ENCODE measurements around the gene EYS. TPM values are rescaled to one million over a fixed set of nuclear protein-coding genes. Genes with fewer than 3 reads are reported as not detected.

Gene EYS
- total and polyA plus RNA-seq, 2 of the 13 experiments (the other 11 are each of a cell fraction or from before 2014, with no cell fraction given): 0.04 to 0.07 TPM

- H3K27ac ChIP-seq (ENCODE audit: extremely low read length, insufficient read depth, low read length): no peak overlapping the region
Observed at GRCh38 chr6:64213697-64214096, 1493.3 kb downstream of the EYS start.

More at GRCh38 chr6:64213697-64214096, 1493.3 kb downstream of the EYS start:
- H3K4me1 ChIP-seq (ENCODE audit: insufficient read depth, low read length): no peaks in the 10 kb centered on the region
- intact Hi-C loops (cut with micrococcal nuclease; ENCODE audit: unreplicated experiment): no loop called here
- no peaks in the 10 kb centered on the region for H3K79me2 ChIP-seq (ENCODE audit: insufficient read depth, low read length)
- no peak overlapping the region for H3K9ac ChIP-seq (ENCODE audit: insufficient read depth, low read depth, low read length)
- no peaks in the 10 kb centered on the region for H3K9me3 ChIP-seq (ENCODE audit: low read length)
- ChIA-PET POLR2A (no interaction called here), CTCF (ENCODE audit: low intra/inter-chr PET ratio, low total read pairs) (no interaction called here)
- no peak for ATAC-seq
- no peak for TF ChIP-seq ZSCAN31 (CRISPR knock-in tag; IDR thresholded peaks at IDR 0.05; ENCODE audit: low read depth)
- no peak for TF ChIP-seq RXRB (CRISPR knock-in tag; IDR thresholded peaks at IDR 0.05; ENCODE audit: borderline replicate concordance)
- no peak for TF ChIP-seq AGO1 (IDR thresholded peaks at IDR 0.05; ENCODE audit: low read depth, low read length, poor library complexity, severe bottlenecking)
- TF ChIP-seq CREB1 (IDR thresholded peaks at IDR 0.05): no peak
- no peak for TF ChIP-seq CREB1 (CRISPR knock-in tag; IDR thresholded peaks at IDR 0.05)
- TF ChIP-seq MXD3 (CRISPR knock-in tag; IDR thresholded peaks at IDR 0.05): no peak
- no peak for TF ChIP-seq ZFP36L2 (CRISPR knock-in tag; IDR thresholded peaks at IDR 0.05)
- TF ChIP-seq ZNF275 (CRISPR knock-in tag; IDR thresholded peaks at IDR 0.05; ENCODE audit: borderline replicate concordance): no peak
- TF ChIP-seq MEIS1 (CRISPR knock-in tag; IDR thresholded peaks at IDR 0.05; ENCODE audit: borderline replicate concordance): no peak
- TF ChIP-seq ZNF407 (CRISPR knock-in tag; IDR thresholded peaks at IDR 0.05; ENCODE audit: not compliant biosample characterization): no peak
- TF ChIP-seq NR3C1 (CRISPR knock-in tag; IDR thresholded peaks at IDR 0.05): no peak
- H3K27me3 ChIP-seq (ENCODE audit: control insufficient read depth in 1 of 2, insufficient read depth in 2 of 2, low read length in 2 of 2): no peaks in the 10 kb centered on the region
- no peak overlapping the region for H2AFZ ChIP-seq (ENCODE audit: low read length)
- 15% methylated on average over 3 of the region's 3 CpGs for WGBS (ENCODE audit: low lambda C conversion rate)
- in situ Hi-C loops (cut with HindIII; ENCODE audit: extremely low pct_ligation_motif_present, low pct_unique_long_range_greater_than_20kb): no loop called here
- H4K20me1 ChIP-seq (ENCODE audit: insufficient read depth, low read length): no peaks in the 10 kb centered on the region
- no peaks in the 10 kb centered on the region for H3K36me3 ChIP-seq (replicated peaks in 1 of 2; ENCODE audit: control insufficient read depth in 1 of 2, insufficient read depth in 2 of 2, low read length in 2 of 2)
- FAIRE-seq: no peak
- no peak for DNase-seq (ENCODE audit: low spot score)
- no TSS peak for BruUV-seq (replicated peaks)
- no peak overlapping the region for H3K4me3 ChIP-seq (replicated peaks in 1 of 3; ENCODE audit: insufficient read depth in 1 of 3, low read depth in 2 of 3, low read length in 3 of 3)
- no peak overlapping the region for H3K4me2 ChIP-seq (ENCODE audit: low read depth, low read length)

All from HepG2 (cell line).